Stimulated activated CD4-positive, alpha-beta T cell treated with anti-CD3 and anti-CD28 coated beads, TNF-alpha, amount 100 ng/mL, for 4 hours (primary cell): ENCODE results near the gene C4BPA.

ENCODE experiments used
- DNase-seq, 3 experiments: peaks; one replicate each; pipeline ENCODE4 v3.0.0-alpha.2; 2020; ENCODE audit warnings: low read depth in 3 of 3

C4BPA gene

GRCh38 chr1:207103892-207104373, at the start of gene C4BPA:
Gene C4BPA, plus strand, starts transcription at chr1:207104233. Its CDS starts 8,793 bp downstream, at chr1:207113026.
- DNase-seq, result no peak

- no peak for DNase-seq
Observed at GRCh38 chr1:207054491-207054890, 49.5 kb upstream of the C4BPA start.

- DNase-seq, result no peak
Observed at GRCh38 chr1:207055386-207056001, 48.5 kb upstream of the C4BPA start.

- no peak for DNase-seq
Observed at GRCh38 chr1:207056673-207057072, 47.4 kb upstream of the C4BPA start.

GRCh38 chr1:207058252-207058651, 45.8 kb upstream of the C4BPA start:
- DNase-seq, result no peak

- no peak for DNase-seq
Observed at GRCh38 chr1:207058878-207059867, 44.9 kb upstream of the C4BPA start.

- DNase-seq, result no peak
Observed at GRCh38 chr1:207059881-207060280, 44.2 kb upstream of the C4BPA start.

- DNase-seq, result no peak
Observed at GRCh38 chr1:207060596-207060995, 43.4 kb upstream of the C4BPA start.

GRCh38 chr1:207062058-207062457, 42.0 kb upstream of the C4BPA start:
- DNase-seq, result no peak

GRCh38 chr1:207063014-207063413, 41.0 kb upstream of the C4BPA start:
- DNase-seq, result no peak

GRCh38 chr1:207064561-207064960, 39.5 kb upstream of the C4BPA start:
- DNase-seq, result no peak

- no peak for DNase-seq
Observed at GRCh38 chr1:207067185-207067584, 36.8 kb upstream of the C4BPA start.

- no peak for DNase-seq
Observed at GRCh38 chr1:207067665-207068064, 36.4 kb upstream of the C4BPA start.

- DNase-seq, result no peak
Observed at GRCh38 chr1:207069061-207069460, 35.0 kb upstream of the C4BPA start.

GRCh38 chr1:207069858-207070506, 34.1 kb upstream of the C4BPA start:
- DNase-seq, result no peak

GRCh38 chr1:207070811-207071210, 33.2 kb upstream of the C4BPA start:
- DNase-seq, result no peak

- no peak for DNase-seq
Observed at GRCh38 chr1:207071426-207071825, 32.6 kb upstream of the C4BPA start.

GRCh38 chr1:207072233-207072632, 31.8 kb upstream of the C4BPA start:
- DNase-seq, result no peak

- DNase-seq, result no peak
Observed at GRCh38 chr1:207073906-207074820, 29.9 kb upstream of the C4BPA start.

- DNase-seq, result no peak
Observed at GRCh38 chr1:207076181-207076955, 27.7 kb upstream of the C4BPA start.
